SU-DHL-6 (cell line): Measurements from ENCODE around the gene TTC23.

Experiments
- H2AFZ ChIP-seq: fragments of 200-600 bp; sonication (generic); 2 replicates; pipeline ENCODE4 v1.6.1; 2014; ENCODE audit warnings: low read depth, mild to moderate bottlenecking, moderate library complexity, mixed read lengths, antibody characterized with exemption, low read length; ENCODE audit not compliant: severe bottlenecking
- H3F3A ChIP-seq: fragments of 200-600 bp; shearing (Covaris generic); 2 replicates; pipeline ENCODE4 v1.6.0; 2016; ENCODE audit warnings: antibody characterized with exemption, mild to moderate bottlenecking; ENCODE audit not compliant: insufficient read depth
- H3K27ac ChIP-seq: fragments of 200-600 bp; sonication (generic); 2 replicates; pipeline ENCODE4 v1.5.1; 2016; ENCODE audit warnings: low read depth, mild to moderate bottlenecking, low read length, moderate library complexity, mixed read lengths
- H3K27me3 ChIP-seq: fragments of 200-600 bp; sonication (generic), shearing (Covaris generic); 2 replicates; pipeline ENCODE4 v1.6.0; 2014; ENCODE audit warnings: mild to moderate bottlenecking, low read length
- H3K36me3 ChIP-seq: fragments of 200-600 bp; sonication (generic); 2 replicates; pipeline ENCODE4 v1.6.1; 2014; ENCODE audit warnings: mild to moderate bottlenecking, low read length, mixed read lengths
- H3K4me2 ChIP-seq: fragments of 300-600, 200-600 bp; shearing (Covaris generic), sonication (generic); 2 replicates; pipeline ENCODE4 v1.6.0; 2014; ENCODE audit warnings: low read length, low read depth, mild to moderate bottlenecking; ENCODE audit not compliant: poor library complexity, severe bottlenecking
- H3K4me3 ChIP-seq: fragments of 200-600 bp; sonication (generic); 2 replicates; pipeline ENCODE4 v1.5.1; 2014; ENCODE audit warnings: antibody characterized with exemption, low read length, mild to moderate bottlenecking, mixed read lengths; ENCODE audit not compliant: insufficient read depth, poor library complexity, severe bottlenecking
- H3K79me2 ChIP-seq: fragments of 200-600 bp; sonication (generic); 2 replicates; pipeline ENCODE4 v1.6.1; 2014; ENCODE audit warnings: mild to moderate bottlenecking, low read length, moderate library complexity; ENCODE audit not compliant: insufficient read depth
- H3K9ac ChIP-seq: fragments of 200-600 bp; sonication (generic); 2 replicates; pipeline ENCODE4 v1.7.0; 2014; ENCODE audit warnings: mild to moderate bottlenecking, low read length
- H3K9me2 ChIP-seq: fragments of 200-600 bp; sonication (generic); replicated peaks from 2 replicates; pipeline ENCODE4 v1.6.1; 2014; ENCODE audit warnings: low read length; ENCODE audit not compliant: insufficient read depth
- H3K9me3 ChIP-seq: fragments of 200-600 bp; sonication (generic); 2 replicates; pipeline ENCODE4 v1.6.1; 2014; ENCODE audit warnings: low read length, mixed read lengths; ENCODE audit not compliant: insufficient read depth
- H4K20me1 ChIP-seq: fragments of 200-600 bp; sonication (generic); 2 replicates; pipeline ENCODE4 v1.6.1; 2014; ENCODE audit warnings: low read depth, mild to moderate bottlenecking, antibody characterized with exemption, low read length, moderate library complexity, mixed read lengths
- EZH2phosphoT487 ChIP-seq: fragments of 200-600 bp; sonication (generic), shearing (Covaris generic); conservative IDR thresholded peaks from 2 replicates; pipeline ENCODE4 v1.6.1; 2018; ENCODE audit warnings: mild to moderate bottlenecking, antibody characterized with exemption, low read length, moderate library complexity, mixed read lengths
- TF ChIP-seq, protein P1 (sequence below): fragments of 200-600 bp; sonication (generic); IDR thresholded peaks from one replicate; pipeline ENCODE4 v1.5.1; 2017; ENCODE audit warnings: antibody characterized with exemption, mild to moderate bottlenecking, low read length, moderate library complexity; ENCODE audit not compliant: insufficient read depth, poor library complexity, severe bottlenecking

Gene TTC23

GRCh38 chr15:99211926-99212325 lies 37.5 kb downstream of the TTC23 start:
- Histone ChIP-seq H3K79me2 (no peaks in the 10 kb centered on the region), H3K9ac (no peak overlapping the region), H3K9me2 (no peaks in the 10 kb centered on the region), H3K9me3 (no peaks in the 10 kb centered on the region), H3F3A (no peaks in the 10 kb centered on the region), H3K27me3 (no peaks in the 10 kb centered on the region), H3K4me3 (no peak overlapping the region), H4K20me1 (no peaks in the 10 kb centered on the region), H3K36me3 (no peaks in the 10 kb centered on the region), H3K27ac (no peak overlapping the region), H2AFZ (no peak overlapping the region), H3K4me2 (no peak overlapping the region)
- TF ChIP-seq EZH2phosphoT487, result no peak
- TF ChIP-seq, protein P1, sequence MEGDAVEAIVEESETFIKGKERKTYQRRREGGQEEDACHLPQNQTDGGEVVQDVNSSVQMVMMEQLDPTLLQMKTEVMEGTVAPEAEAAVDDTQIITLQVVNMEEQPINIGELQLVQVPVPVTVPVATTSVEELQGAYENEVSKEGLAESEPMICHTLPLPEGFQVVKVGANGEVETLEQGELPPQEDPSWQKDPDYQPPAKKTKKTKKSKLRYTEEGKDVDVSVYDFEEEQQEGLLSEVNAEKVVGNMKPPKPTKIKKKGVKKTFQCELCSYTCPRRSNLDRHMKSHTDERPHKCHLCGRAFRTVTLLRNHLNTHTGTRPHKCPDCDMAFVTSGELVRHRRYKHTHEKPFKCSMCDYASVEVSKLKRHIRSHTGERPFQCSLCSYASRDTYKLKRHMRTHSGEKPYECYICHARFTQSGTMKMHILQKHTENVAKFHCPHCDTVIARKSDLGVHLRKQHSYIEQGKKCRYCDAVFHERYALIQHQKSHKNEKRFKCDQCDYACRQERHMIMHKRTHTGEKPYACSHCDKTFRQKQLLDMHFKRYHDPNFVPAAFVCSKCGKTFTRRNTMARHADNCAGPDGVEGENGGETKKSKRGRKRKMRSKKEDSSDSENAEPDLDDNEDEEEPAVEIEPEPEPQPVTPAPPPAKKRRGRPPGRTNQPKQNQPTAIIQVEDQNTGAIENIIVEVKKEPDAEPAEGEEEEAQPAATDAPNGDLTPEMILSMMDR, result no peak

- no peak overlapping the region for H2AFZ ChIP-seq
- no peaks in the 10 kb centered on the region for H4K20me1 ChIP-seq
- no peaks in the 10 kb centered on the region for H3K27me3 ChIP-seq
- H3K9ac ChIP-seq, result no peak overlapping the region
- H3K27ac ChIP-seq, result no peak overlapping the region
- no peak overlapping the region for H3K4me2 ChIP-seq
- no peak overlapping the region for H3K4me3 ChIP-seq
- no peaks in the 10 kb centered on the region for H3K9me2 ChIP-seq
- no peaks in the 10 kb centered on the region for H3K36me3 ChIP-seq
- TF ChIP-seq, protein P1, result no peak
- no peak for TF ChIP-seq EZH2phosphoT487
- no peaks in the 10 kb centered on the region for H3F3A ChIP-seq
- no peaks in the 10 kb centered on the region for H3K79me2 ChIP-seq
- no peaks in the 10 kb centered on the region for H3K9me3 ChIP-seq
Measured at GRCh38 chr15:99210334-99210733, 39.0 kb downstream of the TTC23 start.

DNA sequence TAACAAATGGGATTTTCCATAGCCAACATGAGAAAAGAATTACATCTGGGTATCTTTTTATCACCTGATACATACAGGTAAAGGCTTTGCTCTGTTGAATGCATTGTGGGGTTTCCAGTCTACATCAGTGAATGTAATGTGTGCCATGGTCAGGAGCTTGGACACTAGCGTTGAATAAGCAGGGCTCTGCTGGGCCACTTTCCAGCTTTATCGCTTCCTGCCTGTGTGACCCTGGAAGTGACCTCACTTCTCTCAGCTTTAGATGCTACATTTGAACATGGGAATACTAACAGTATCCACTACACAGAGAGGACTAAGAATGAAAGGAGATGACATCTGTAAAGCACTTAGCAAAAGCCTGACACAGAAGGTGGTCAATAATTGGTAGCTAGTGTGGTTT lies 40.1 kb downstream of the TTC23 start:
- TF ChIP-seq EZH2phosphoT487, result no peak
- TF ChIP-seq, protein P1, result no peak
- Histone ChIP-seq H3K27ac (no peak overlapping the region), H3K9me3 (no peaks in the 10 kb centered on the region), H3F3A (no peaks in the 10 kb centered on the region), H3K4me3 (no peak overlapping the region), H3K4me2 (no peak overlapping the region), H3K36me3 (no peaks in the 10 kb centered on the region), H3K9ac (no peak overlapping the region), H3K27me3 (no peaks in the 10 kb centered on the region), H2AFZ (no peak overlapping the region), H3K9me2 (no peaks in the 10 kb centered on the region), H4K20me1 (no peaks in the 10 kb centered on the region), H3K79me2 (no peaks in the 10 kb centered on the region)
